ENCODE results near the gene IPO13.
A peak's percentile ranks its signal among the peaks of the same experiment; 100 is the strongest.

Gene IPO13

DNA sequence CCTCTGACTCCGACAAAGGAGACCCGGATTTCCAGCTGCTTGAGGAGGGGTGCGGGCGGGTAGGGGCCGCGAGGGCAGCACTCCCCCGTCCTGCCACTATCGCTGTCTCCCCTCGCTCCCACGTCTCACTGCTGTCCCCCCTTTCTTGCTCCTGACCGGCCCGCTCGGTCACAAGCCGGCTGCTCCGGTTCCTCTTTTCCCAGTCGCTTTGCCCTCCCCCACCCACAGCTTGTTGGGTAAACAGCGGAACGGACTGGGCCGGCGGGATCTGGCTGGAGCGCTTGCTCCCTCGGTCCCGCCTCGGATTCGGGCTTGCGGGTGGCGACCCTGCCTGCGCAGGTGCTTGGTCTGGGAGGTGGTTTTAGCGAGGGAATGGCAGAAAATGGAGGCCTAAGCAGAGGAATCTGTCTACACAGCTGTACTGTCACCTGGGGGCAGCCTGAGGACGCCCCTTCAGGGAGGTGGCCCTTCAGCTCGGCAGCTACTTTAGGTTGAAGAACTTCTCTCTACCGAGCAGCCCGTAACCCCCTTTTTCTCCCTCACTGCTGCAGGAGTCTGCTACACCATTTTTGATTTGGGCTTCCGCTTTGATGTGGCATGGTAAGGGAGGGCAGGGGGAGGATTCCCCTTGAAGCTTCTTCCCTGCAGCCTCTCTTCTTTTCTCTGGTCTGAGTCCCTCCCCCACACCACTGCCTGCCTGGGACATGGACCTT is 28.7 kb downstream of the IPO13 start:
- ATAC-seq, result peak; percentile 15
- TF ChIP-seq PPARA (CRISPR knock-in tag; IDR thresholded peaks at IDR 0.05; ENCODE audit: borderline replicate concordance) (no peak), ESRRG (CRISPR knock-in tag; IDR thresholded peaks at IDR 0.05) (no peak), ZC3H10 (CRISPR knock-in tag; IDR thresholded peaks at IDR 0.05) (no peak), TOX (CRISPR knock-in tag; IDR thresholded peaks at IDR 0.05; ENCODE audit: borderline replicate concordance) (no peak), TCF4 (CRISPR knock-in tag; IDR thresholded peaks at IDR 0.05; ENCODE audit: borderline replicate concordance) (no peak), ZFP30 (CRISPR knock-in tag; IDR thresholded peaks at IDR 0.05) (no peak), ZNF565 (CRISPR knock-in tag; conservative IDR thresholded peaks at IDR 0.05; ENCODE audit: low read depth) (no peak), ZNF70 (CRISPR knock-in tag; IDR thresholded peaks at IDR 0.05) (no peak), GLIS3 (CRISPR knock-in tag; IDR thresholded peaks at IDR 0.05) (no peak), CSDC2 (CRISPR knock-in tag; IDR thresholded peaks at IDR 0.05) (no peak), BACH2 (CRISPR knock-in tag; IDR thresholded peaks at IDR 0.05; ENCODE audit: borderline replicate concordance) (no peak)
- TF ChIP-seq, protein P1, sequence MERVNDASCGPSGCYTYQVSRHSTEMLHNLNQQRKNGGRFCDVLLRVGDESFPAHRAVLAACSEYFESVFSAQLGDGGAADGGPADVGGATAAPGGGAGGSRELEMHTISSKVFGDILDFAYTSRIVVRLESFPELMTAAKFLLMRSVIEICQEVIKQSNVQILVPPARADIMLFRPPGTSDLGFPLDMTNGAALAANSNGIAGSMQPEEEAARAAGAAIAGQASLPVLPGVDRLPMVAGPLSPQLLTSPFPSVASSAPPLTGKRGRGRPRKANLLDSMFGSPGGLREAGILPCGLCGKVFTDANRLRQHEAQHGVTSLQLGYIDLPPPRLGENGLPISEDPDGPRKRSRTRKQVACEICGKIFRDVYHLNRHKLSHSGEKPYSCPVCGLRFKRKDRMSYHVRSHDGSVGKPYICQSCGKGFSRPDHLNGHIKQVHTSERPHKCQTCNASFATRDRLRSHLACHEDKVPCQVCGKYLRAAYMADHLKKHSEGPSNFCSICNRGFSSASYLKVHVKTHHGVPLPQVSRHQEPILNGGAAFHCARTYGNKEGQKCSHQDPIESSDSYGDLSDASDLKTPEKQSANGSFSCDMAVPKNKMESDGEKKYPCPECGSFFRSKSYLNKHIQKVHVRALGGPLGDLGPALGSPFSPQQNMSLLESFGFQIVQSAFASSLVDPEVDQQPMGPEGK (CRISPR knock-in tag; IDR thresholded peaks at IDR 0.05; ENCODE audit: borderline replicate concordance), result no peak
- TF ChIP-seq, protein P2, sequence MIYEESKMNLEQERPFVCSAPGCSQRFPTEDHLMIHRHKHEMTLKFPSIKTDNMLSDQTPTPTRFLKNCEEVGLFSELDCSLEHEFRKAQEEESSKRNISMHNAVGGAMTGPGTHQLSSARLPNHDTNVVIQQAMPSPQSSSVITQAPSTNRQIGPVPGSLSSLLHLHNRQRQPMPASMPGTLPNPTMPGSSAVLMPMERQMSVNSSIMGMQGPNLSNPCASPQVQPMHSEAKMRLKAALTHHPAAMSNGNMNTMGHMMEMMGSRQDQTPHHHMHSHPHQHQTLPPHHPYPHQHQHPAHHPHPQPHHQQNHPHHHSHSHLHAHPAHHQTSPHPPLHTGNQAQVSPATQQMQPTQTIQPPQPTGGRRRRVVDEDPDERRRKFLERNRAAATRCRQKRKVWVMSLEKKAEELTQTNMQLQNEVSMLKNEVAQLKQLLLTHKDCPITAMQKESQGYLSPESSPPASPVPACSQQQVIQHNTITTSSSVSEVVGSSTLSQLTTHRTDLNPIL (CRISPR knock-in tag; IDR thresholded peaks at IDR 0.05; ENCODE audit: low read depth), result no peak

DNA sequence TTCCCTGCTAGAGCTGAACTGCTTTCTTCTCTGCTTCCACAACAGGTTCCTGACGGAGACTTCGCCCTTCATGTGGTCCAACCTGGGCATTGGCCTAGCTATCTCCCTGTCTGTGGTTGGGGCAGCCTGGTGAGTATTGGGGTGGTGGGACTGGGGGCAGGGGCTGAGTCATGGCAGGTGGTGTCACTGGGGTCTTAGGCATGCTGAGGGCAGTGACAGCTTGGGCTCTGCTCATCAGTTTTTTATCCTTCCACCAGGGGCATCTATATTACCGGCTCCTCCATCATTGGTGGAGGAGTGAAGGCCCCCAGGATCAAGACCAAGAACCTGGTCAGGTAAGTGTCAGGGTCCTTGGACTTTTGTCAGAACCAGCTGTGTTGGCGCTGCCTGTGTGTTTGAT is 29.3 kb downstream of the IPO13 start:
- no peak for ATAC-seq
- TF ChIP-seq, protein P3, sequence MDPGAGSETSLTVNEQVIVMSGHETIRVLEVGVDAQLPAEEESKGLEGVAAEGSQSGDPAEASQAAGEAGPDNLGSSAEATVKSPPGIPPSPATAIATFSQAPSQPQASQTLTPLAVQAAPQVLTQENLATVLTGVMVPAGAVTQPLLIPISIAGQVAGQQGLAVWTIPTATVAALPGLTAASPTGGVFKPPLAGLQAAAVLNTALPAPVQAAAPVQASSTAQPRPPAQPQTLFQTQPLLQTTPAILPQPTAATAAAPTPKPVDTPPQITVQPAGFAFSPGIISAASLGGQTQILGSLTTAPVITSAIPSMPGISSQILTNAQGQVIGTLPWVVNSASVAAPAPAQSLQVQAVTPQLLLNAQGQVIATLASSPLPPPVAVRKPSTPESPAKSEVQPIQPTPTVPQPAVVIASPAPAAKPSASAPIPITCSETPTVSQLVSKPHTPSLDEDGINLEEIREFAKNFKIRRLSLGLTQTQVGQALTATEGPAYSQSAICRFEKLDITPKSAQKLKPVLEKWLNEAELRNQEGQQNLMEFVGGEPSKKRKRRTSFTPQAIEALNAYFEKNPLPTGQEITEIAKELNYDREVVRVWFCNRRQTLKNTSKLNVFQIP (CRISPR knock-in tag; IDR thresholded peaks at IDR 0.05; ENCODE audit: borderline replicate concordance, low read depth), result no peak
- TF ChIP-seq ZNF565 (CRISPR knock-in tag; conservative IDR thresholded peaks at IDR 0.05; ENCODE audit: low read depth) (no peak), ZC3H10 (CRISPR knock-in tag; IDR thresholded peaks at IDR 0.05) (no peak), ESRRG (CRISPR knock-in tag; IDR thresholded peaks at IDR 0.05) (no peak), OSR1 (CRISPR knock-in tag; IDR thresholded peaks at IDR 0.05) (no peak), ISL1 (CRISPR knock-in tag; IDR thresholded peaks at IDR 0.05) (no peak), ARNTL (CRISPR knock-in tag; IDR thresholded peaks at IDR 0.05; ENCODE audit: borderline replicate concordance, low read depth) (no peak), ZFP30 (CRISPR knock-in tag; IDR thresholded peaks at IDR 0.05) (no peak), CSDC2 (CRISPR knock-in tag; IDR thresholded peaks at IDR 0.05) (no peak), TCF4 (CRISPR knock-in tag; IDR thresholded peaks at IDR 0.05; ENCODE audit: borderline replicate concordance) (no peak)
- TF ChIP-seq, protein P4, sequence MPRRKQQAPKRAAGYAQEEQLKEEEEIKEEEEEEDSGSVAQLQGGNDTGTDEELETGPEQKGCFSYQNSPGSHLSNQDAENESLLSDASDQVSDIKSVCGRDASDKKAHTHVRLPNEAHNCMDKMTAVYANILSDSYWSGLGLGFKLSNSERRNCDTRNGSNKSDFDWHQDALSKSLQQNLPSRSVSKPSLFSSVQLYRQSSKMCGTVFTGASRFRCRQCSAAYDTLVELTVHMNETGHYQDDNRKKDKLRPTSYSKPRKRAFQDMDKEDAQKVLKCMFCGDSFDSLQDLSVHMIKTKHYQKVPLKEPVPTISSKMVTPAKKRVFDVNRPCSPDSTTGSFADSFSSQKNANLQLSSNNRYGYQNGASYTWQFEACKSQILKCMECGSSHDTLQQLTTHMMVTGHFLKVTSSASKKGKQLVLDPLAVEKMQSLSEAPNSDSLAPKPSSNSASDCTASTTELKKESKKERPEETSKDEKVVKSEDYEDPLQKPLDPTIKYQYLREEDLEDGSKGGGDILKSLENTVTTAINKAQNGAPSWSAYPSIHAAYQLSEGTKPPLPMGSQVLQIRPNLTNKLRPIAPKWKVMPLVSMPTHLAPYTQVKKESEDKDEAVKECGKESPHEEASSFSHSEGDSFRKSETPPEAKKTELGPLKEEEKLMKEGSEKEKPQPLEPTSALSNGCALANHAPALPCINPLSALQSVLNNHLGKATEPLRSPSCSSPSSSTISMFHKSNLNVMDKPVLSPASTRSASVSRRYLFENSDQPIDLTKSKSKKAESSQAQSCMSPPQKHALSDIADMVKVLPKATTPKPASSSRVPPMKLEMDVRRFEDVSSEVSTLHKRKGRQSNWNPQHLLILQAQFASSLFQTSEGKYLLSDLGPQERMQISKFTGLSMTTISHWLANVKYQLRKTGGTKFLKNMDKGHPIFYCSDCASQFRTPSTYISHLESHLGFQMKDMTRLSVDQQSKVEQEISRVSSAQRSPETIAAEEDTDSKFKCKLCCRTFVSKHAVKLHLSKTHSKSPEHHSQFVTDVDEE (CRISPR knock-in tag; IDR thresholded peaks at IDR 0.05), result no peak

DNA sequence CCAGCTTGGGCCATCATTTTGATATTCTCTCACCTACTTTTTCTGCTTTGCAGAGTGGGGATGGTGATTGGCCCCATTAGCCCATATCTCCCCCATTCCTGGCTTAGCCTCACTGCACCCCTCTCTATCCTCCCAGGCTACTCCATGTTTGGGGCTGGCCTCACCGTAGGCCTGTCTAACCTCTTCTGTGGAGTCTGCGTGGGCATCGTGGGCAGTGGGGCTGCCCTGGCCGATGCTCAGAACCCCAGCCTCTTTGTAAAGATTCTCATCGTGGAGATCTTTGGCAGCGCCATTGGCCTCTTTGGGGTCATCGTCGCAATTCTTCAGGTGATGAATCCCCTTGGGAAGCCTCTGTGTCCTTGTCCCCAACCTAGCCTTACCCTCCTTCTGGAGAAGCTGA is 30.1 kb downstream of the IPO13 start:
- ATAC-seq, result no peak
- TF ChIP-seq, protein P5, sequence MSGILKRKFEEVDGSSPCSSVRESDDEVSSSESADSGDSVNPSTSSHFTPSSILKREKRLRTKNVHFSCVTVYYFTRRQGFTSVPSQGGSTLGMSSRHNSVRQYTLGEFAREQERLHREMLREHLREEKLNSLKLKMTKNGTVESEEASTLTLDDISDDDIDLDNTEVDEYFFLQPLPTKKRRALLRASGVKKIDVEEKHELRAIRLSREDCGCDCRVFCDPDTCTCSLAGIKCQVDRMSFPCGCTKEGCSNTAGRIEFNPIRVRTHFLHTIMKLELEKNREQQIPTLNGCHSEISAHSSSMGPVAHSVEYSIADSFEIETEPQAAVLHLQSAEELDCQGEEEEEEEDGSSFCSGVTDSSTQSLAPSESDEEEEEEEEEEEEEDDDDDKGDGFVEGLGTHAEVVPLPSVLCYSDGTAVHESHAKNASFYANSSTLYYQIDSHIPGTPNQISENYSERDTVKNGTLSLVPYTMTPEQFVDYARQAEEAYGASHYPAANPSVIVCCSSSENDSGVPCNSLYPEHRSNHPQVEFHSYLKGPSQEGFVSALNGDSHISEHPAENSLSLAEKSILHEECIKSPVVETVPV (CRISPR knock-in tag; IDR thresholded peaks at IDR 0.05), result no peak
- TF ChIP-seq, protein P4 (CRISPR knock-in tag; IDR thresholded peaks at IDR 0.05), result no peak
- TF ChIP-seq ISL1 (CRISPR knock-in tag; IDR thresholded peaks at IDR 0.05) (no peak), ZFP3 (CRISPR knock-in tag; IDR thresholded peaks at IDR 0.05) (no peak), RARB (CRISPR knock-in tag; IDR thresholded peaks at IDR 0.05) (no peak), ESRRG (CRISPR knock-in tag; IDR thresholded peaks at IDR 0.05) (no peak), ZNF8 (CRISPR knock-in tag; IDR thresholded peaks at IDR 0.05) (no peak)
- TF ChIP-seq, protein P3 (CRISPR knock-in tag; IDR thresholded peaks at IDR 0.05; ENCODE audit: borderline replicate concordance, low read depth), result no peak
- TF ChIP-seq, protein P2 (CRISPR knock-in tag; IDR thresholded peaks at IDR 0.05; ENCODE audit: low read depth), result no peak
